Left forelimb (tissue), 1 donor: ENCODE data around the gene CALM1.
A peak's percentile ranks its signal among the peaks of the same experiment; 100 is the strongest.
"Not testable (repeated sequence)": the region's sequence is repeated elsewhere in the genome, so short reads cannot be mapped to it uniquely, and the experiment has no call there.

Source experiments
- DNase-seq: peaks from one replicate; pipeline ENCODE4 v3.0.0-alpha.2; 2018; ENCODE audit warnings: low spot score

The CALM1 gene

GRCh38 chr14:90383731-90384542 is 12.9 kb upstream of the CALM1 start:
- DNase-seq: peak; percentile 82

GRCh38 chr14:90384543-90384911 is 12.3 kb upstream of the CALM1 start:
- no peak for DNase-seq

GRCh38 chr14:90386321-90386720 is 10.5 kb upstream of the CALM1 start:
- no peak for DNase-seq

- no peak for DNase-seq
Measured at GRCh38 chr14:90387206-90387760, 9.5 kb upstream of the CALM1 start.

GRCh38 chr14:90388437-90388836 is 8.4 kb upstream of the CALM1 start:
- no peak for DNase-seq

- no peak for DNase-seq
Measured at GRCh38 chr14:90388982-90389381, 7.8 kb upstream of the CALM1 start.

- no peak for DNase-seq
Measured at GRCh38 chr14:90393966-90394365, 2.9 kb upstream of the CALM1 start.

GRCh38 chr14:90394782-90395181 is 2.0 kb upstream of the CALM1 start:
- DNase-seq: not testable (repeated sequence)

- DNase-seq: peak; percentile 84
Measured at GRCh38 chr14:90397425-90398314, 841 bp downstream of the CALM1 start.

GRCh38 chr14:90398315-90398839 is 1.5 kb downstream of the CALM1 start:
- DNase-seq: peak; percentile 80

- DNase-seq: no peak
Measured at GRCh38 chr14:90398841-90399540, 2.2 kb downstream of the CALM1 start.

- peak; percentile 91 for DNase-seq
Measured at GRCh38 chr14:90399541-90400444, 3.0 kb downstream of the CALM1 start.

- DNase-seq: no peak
Measured at GRCh38 chr14:90400904-90401561, 4.2 kb downstream of the CALM1 start.

GRCh38 chr14:90402016-90402415 is 5.2 kb downstream of the CALM1 start:
- DNase-seq: no peak

- DNase-seq: no peak
Measured at GRCh38 chr14:90403065-90403464, 6.2 kb downstream of the CALM1 start.

- DNase-seq: no peak
Measured at GRCh38 chr14:90405101-90405500, 8.3 kb downstream of the CALM1 start.

- no peak for DNase-seq
Measured at GRCh38 chr14:90405755-90406154, 8.9 kb downstream of the CALM1 start.

- DNase-seq: no peak
Measured at GRCh38 chr14:90406384-90406798, 9.6 kb downstream of the CALM1 start.

GRCh38 chr14:90407230-90407629 is 10.4 kb downstream of the CALM1 start:
- DNase-seq: no peak

- no peak for DNase-seq
Measured at GRCh38 chr14:90408713-90409112, 11.9 kb downstream of the CALM1 start.
